ENCODE results near the gene PTGFR. TPM values are rescaled to one million over a fixed set of nuclear protein-coding genes. Genes with fewer than 3 reads are reported as not detected.

PTGFR gene
- total RNA-seq, 4 donors from 2014 or later = 13.8 to 64.0 (median 23.2) TPM

Other genes with a start within 250 kb of the PTGFR start
- gene IFI44L, start 129.5 kb downstream of the PTGFR start, total RNA-seq = 10 to 100 TPM in 2 of 4 donors, 1 to 10 TPM in 2; 3.8 to 60.2 (median 17.3) TPM
- 10 to 100 TPM; 10.6 to 77.1 (median 47.7) TPM for gene IFI44, start 158.9 kb downstream of the PTGFR start, total RNA-seq

Data from uterus (tissue), 4 donors.